IPS-18c (cell line): Measurements from ENCODE around the gene ELOA.
"Not testable (repeated sequence)": the region's sequence is repeated elsewhere in the genome, so short reads cannot be mapped to it uniquely, and the experiment has no call there.

ENCODE experiments used
- H3K4me3 ChIP-seq: 2 replicates; pipeline ENCODE4 v1.7.0; 2013; ENCODE audit warnings: low read depth, mild to moderate bottlenecking, low read length, moderate library complexity; ENCODE audit not compliant: insufficient read depth
- H3K9me3 ChIP-seq: one replicate; pipeline ENCODE4 v1.6.1; 2013; ENCODE audit warnings: mild to moderate bottlenecking, low read length, moderate library complexity; ENCODE audit not compliant: control insufficient read depth, insufficient read depth

Gene ELOA

DNA sequence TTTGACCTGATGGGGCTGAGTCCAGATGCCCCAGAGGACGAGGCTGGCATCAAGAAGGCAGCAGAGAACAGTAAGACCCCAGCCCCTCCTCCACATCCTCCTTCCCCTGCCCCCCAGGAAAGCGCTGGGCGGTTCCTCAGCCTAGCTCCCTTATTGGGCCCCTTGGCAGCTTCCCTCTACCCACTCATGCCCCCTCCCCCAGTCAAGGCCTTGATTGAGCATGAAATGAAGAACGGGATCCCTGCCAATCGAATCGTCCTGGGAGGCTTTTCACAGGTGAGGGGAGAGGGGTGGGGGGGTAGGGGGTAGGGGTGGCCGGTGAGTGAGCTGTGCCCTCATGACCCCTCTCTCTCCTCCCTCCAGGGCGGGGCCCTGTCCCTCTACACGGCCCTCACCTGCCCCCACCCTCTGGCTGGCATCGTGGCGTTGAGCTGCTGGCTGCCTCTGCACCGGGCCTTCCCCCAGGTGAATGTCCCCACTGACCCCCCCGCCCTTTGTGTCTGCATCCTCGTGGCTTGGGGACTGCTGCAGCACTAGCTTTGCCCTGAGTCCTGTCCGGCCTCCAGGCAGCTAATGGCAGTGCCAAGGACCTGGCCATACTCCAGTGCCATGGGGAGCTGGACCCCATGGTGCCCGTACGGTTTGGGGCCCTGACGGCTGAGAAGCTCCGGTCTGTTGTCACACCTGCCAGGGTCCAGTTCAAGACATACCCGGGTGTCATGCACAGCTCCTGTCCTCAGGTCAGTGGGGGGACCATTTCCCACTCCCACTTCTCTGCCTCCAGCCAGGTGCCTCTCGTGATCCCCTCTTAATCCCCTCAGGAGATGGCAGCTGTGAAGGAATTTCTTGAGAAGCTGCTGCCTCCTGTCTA, 50.8 kb downstream of the ELOA start:
- Histone ChIP-seq H3K9me3 (no peaks in the 10 kb centered on the region), H3K4me3 (no peak overlapping the region)

DNA sequence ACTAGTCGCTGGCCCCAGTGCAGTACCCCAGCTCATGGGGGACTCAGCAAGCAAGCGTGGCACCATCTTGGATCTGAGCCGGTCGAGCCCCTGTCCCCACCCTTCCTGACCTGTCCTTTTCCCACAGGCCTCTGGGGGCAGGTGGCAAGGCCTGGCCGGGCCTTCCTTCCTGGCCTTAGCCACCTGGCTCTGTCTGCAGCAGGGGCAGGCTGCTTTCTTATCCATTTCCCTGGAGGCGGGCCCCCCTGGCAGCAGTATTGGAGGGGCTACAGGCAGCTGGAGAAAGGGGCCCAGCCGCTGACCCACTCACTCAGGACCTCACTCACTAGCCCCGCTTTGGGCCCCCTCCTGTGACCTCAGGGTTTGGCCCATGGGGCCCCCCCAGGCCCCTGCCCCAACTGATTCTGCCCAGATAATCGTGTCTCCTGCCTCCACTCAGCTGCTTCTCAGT, 51.5 kb downstream of the ELOA start:
- H3K9me3 ChIP-seq, H3K4me3 ChIP-seq: not testable (repeated sequence)

DNA sequence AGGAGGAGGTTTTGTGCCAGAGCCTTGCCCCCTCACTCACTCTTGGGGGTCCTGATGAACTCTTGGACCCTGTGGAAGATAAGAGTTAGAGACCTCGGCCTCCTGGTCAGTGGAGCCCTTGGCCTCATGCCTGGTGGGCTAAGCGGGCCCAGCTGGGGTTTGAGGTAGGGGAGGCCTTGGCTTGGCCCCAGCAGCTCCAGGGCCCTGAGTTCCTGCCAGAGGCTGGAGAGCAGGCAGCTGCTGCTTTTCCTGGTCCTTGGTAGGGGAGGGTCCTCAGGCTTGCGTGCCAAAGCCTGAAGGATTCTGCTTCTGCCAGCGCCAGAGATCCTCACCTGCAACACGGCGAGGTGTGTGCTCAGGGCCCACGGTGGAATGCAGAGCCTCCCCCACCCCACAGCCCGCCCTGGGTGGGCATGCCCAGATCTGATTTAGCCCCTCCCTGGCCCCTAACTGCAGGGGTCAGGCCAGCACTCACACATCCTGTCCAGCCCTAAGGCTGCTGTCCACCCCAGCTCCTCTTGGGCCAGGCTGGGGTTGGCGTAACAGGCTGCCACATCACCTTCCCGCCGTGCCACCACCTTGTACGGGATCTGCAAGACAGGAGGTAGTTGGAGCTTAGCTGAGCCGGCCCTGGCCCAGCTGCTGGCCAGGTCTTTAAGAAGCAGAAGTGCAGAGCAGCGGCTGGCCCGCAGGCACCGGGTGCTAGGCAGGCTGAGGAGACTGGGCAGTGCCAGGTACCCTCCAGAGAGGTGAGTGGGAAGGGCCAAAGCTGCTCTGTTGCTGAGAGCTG, 52.6 kb downstream of the ELOA start:
- Histone ChIP-seq H3K9me3 (no peaks in the 10 kb centered on the region), H3K4me3 (no peak overlapping the region)

DNA sequence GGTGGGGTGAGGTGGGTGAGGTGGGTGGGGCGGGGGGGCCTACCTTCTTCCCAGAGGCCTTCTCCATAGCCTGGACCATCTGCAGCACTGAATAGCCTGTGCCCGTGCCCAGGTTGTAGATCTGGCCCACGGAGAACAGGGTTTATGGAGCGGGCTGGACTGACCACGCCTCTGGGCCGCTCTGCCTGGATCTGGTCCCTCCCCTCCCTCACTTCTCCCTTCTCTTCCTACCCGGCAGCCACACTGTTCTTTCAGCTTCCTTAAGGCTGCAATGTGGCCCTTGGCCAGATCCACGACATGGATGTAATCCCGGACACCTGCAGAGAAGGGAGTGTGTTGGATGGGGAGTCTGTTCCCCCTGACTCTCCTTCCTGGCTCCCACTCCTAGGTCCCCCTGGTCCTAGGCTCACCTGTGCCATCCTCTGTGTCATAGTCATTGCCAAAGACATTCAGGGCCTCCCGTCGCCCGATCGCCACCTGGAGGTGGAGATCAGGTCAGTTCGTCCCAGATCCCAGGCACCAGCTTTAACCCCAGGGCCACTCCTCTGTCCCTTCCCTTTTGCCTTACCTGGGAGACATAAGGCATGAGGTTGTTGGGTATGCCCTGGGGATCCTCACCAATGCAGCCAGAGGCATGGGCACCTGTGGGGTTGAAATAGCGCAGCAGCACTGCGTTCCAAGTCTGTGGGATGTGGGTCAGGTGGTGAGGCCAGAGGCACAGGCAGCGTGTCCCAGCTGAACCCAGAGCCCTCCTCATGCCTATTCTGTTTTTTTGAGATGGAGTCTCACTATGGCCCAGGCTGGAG, 53.4 kb downstream of the ELOA start:
- H3K4me3 ChIP-seq: no peak overlapping the region
- no peaks in the 10 kb centered on the region for H3K9me3 ChIP-seq

DNA sequence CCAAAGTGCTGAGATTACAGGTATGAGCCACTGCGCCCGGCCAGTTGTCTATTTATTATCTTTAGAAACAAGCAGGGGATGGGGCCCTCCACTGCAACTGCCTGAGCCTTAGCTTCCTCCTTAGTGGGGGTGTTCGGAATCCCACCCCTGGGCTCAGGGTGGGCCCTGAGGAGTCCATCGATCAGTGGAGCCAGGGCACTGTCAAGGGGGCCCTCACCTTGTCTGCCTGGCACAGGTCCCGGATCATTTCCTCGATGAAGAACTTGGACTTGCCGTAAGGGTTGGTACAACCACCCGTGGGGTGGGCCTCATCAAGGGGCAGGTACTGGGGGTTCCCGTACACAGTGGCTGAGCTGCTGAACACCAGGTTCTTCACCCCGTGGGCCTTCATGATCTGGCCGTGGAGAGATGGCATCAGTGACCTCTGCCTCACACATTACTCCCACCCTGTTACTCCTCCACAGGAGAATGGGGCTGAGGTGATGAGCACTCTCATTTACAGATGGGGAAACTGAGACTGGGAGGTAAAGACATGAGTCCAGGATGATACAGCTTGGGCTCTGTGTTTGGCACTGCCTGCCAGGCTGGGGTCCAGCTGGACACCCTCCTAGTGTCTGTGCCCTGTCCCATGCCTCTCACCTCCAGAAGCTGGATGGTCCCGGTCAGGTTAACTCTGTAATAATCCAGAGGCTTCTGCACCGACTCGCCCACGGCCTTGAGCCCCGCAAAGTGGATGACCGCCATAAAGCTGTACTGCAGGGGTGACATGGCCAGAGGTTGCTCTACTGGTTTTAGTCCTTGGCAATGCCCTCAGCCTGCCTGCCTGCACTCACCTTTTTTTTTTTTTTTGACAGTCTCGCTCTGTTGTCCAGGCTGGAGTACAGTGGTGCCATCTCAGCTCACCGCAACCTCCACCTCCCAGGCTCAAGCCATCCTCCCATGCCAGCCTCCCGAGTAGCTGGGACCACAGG, 54.5 kb downstream of the ELOA start:
- H3K4me3 ChIP-seq: no peak overlapping the region

DNA sequence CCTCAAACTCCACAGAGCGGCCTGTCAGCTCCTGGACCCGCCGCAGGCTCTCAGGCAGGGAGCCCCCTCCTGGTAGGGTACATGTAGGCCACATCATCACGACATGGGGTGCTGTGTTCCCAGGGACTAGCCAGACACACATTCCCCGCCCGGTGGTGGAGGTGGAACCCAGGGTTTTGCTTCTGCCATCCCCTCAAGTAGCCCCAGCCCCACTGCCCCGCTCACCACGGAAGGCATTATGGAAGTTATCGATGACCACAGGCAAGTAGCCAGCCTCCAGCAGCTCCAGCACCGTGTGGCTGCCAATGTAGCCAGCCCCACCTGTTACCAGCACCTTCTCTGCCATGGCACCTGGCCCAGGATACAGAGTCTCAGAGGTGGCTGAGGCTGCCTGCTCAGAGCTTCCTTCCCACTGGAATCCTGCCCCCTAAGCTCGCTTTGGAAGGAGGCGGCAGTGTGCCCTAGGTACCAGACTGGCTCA, 55.4 kb downstream of the ELOA start:
- peak overlapping the region; percentile 90; the same call in 1 of the 2 replicates for H3K4me3 ChIP-seq
- H3K9me3 ChIP-seq: no peaks in the 10 kb centered on the region

More for the DNA sequence above, 54.5 kb downstream of the ELOA start:
- no peaks in the 10 kb centered on the region for H3K9me3 ChIP-seq

DNA sequence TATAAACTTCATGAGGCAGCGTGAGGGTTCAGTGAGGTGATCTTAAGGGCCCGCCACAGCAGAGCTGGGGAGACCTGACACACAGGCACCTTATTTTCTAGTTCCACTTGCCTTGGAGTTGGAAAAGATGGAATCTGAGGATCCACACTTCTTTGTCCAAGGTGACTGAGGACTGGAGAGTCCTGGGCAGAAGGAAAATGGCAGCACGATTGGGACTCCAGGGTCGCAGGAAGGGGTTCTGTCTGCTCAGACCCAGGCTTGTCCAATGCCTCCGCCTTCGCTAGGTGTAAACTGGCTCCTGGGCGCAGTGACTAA, 55.9 kb downstream of the ELOA start:
- Histone ChIP-seq H3K9me3 (no peaks in the 10 kb centered on the region), H3K4me3 (peak overlapping the region; percentile 90)

DNA sequence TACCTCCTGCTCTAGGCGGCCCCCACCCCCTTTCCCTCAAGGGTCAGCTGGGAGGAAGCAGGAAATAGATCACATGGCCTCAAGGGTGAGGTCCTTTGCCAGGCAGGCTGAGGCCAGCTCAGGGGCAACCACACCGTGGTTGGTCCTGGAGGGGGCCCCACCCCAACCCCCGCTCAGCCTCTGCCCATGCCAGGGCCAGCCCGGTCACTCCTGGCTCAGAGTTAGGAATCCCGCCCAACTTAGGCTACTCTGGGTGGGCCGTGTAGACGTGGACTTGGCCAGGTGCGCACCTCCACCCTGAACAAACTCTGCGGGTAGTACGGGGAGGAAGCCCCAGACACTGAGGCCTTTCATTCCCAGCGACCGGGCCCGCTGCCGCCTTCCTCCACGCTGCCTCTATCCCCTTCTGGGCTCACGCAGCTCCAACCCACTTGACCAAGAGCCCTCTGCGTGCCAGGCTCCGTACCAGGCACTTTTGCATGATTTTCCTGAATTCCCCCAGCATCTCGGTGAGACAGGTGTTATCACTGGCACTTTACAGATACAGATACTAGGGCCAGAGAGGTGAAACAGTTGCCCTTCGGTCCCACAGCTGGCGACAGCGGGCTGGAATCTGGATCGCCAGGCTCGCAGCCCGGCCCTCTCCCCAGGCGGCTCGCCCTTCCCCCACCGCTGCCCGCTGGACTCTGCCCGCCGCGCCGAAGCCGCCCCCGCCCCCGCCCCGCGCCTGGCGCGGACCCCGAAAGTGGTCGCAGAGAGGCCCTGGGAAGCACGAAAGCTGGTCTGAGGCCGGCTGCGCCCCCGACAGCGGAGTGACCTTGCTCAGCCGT, 56.5 kb downstream of the ELOA start:
- H3K4me3 ChIP-seq: peak overlapping the region; percentile 90

DNA sequence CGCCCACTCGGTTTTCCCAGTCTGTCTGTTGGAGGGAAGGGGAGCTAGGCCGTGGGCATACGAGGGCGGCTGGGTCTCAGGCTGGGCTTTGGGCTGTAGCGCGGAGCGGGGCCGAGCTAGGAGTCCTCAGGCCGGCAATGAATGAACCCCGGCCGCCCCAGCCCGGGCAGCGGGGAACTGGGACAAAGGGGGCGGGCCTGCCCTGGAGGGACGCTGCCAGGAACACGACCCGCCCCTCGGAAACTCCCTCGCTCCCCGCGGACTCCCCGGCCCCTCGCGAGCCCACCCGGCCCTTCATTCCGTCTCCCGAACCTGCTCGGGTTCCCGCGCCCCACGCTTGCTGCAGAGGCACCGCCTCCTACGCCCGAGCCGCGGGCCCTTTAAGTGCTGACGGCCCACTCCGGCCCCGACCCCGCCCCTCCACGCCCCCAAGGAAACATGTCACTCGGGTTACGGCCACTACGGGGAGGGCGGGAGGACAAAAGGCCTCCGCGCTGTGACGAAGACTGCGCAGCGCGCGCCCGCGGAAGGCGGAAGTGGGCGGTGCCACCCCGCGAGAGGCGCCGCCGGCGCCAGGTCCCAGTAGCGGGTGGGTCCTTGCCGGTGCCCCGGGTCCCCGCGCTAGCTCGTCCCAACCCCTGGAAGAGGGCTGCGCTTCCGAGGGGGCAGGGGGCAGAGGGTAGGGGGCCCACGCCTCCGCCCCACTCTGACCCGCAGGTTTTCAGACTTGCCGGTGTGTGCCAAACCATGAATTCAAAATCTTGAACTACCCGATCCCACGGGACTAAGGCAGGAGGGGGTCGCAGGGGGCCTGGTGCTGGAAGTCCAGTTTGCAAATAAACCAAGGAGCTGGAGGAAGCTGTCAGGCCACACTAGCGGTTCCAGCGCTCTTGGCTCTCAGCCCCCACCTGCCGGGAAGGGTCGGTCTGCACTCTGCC, 57.4 kb downstream of the ELOA start, which contains the start of gene GALE:
Gene GALE, minus strand, starts transcription at position 355 of the 938 bp plus-strand sequence. CDS start 1,747 bp downstream, outside the sequence.
- Histone ChIP-seq H3K9me3 (no peaks in the 10 kb centered on the region), H3K4me3 (peak within 1 kb of the TSS; percentile 90)

More for the DNA sequence above, 56.5 kb downstream of the ELOA start:
- H3K9me3 ChIP-seq: no peaks in the 10 kb centered on the region

DNA sequence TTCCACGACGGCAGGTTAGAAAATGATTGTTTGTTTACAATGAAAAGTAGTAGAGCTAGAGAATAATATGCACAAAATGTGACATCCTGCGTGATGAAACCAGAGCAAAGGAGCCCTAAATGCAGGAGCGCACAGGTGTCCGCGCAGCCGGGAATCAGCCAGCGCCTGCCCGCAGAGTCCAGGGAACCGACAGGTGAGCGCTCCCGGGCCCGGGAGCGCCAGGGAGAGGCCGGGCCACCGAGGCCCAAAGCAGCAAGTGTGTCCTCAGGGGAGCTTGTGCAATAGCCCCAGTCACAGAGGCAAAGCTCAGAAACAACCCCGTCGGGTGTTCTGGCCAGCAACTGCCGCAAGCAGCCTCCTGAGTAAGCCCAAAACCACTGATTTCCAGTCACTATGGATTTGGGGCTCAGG, 58.1 kb downstream of the ELOA start:
- no peaks in the 10 kb centered on the region for H3K9me3 ChIP-seq
- peak overlapping the region; percentile 90 for H3K4me3 ChIP-seq

DNA sequence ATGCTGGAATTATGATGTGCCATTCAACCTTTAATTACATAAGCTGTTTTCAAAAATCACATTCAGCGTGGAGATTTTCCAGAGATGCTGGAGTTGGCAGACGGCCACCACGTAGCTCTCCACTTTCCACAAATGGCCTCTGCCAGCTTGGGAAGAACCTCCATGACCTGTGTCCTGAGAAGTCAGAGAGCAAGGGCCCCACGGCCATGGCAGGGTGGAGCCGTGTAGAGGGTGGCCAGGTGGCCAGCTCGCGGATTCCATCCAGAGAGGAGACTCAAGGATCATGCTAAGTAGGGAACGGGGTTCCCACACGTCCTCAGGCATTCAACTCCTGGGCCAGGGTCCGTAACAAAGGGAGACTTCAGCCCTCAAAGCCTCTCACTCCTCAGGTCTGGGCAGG, 58.6 kb downstream of the ELOA start:
- Histone ChIP-seq H3K9me3 (no peaks in the 10 kb centered on the region), H3K4me3 (no peak overlapping the region)

DNA sequence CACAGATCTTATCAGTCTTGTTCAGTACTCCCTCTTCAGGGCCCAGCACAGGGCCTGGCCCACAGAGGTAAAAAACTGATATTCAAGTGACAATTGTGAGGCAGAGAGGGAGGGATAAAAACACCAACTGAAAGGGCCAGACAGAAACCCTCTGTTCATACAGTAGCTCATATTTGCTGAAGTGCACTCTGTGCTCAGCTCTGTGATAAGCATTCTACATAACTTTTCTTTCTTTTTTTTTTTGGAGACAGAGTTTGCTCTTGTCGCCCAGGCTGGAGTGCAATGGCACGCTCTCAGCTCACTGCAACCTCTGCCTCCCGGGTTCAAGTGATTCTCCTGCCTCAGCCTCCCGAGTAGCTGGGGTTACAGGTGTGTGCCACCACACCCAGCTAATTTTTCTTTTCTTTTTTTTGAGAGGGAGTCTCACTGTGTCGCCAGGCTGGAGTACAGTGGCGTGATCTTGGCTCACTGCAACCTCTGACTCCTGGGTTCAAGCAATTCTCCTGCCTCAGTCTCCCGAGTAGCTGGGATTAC, 59.6 kb downstream of the ELOA start:
- not testable (repeated sequence) for H3K9me3 ChIP-seq, H3K4me3 ChIP-seq

DNA sequence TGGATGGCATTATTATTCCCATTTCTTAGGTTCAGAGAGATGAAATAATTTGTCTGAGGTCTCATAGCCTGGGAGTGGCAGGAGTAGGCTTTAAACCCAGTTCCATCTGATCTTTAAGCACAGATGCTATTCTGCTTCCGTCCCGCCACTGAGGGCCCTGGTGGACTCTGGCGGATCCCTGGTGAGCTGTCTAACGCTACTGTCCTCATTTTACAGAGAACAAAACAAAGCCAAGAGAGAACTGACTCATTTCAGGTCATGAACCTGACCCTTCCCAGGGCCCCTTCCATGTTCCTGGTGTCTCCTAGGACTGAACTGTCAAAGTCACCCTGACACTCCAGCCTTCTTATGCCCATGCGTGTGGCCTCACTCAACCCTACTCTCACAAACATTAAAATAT, 60.4 kb downstream of the ELOA start:
- H3K4me3 ChIP-seq: no peak overlapping the region
- no peaks in the 10 kb centered on the region for H3K9me3 ChIP-seq

DNA sequence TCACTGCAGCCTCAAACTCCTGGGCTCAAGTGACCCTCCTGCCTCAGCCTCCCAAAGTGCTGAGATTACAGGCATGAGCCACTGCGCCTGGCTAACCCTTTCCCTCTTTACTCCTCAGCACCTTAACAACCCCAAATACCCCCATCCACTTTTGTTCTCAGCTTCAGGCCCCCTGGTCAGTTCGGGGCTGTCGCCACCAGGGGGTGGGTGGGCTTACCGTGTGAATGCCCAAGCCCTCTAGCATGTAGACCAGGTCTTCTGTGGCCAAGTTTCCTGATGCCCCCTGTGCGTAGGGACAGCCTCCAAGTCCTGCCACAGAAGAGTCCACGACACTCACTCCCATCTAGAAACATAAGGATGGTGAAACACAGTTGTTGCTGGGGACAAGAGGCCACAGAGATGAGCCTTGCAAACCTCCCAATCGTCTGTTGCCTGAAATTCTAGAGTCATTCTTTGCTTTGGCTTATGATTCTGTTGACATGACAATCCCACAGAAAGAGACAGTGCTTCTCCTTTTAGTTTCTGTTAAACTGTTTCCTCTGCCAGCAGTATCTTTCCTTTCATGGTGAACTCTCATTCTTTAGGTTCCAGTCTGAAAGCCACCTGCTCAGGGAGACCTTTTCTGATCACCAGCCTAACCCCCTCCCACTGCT, 61.0 kb downstream of the ELOA start:
- Histone ChIP-seq H3K4me3 (no peak overlapping the region), H3K9me3 (no peaks in the 10 kb centered on the region)
